Body of pancreas (tissue), 4 donors: ENCODE data around the gene MRPS14.

ENCODE experiments used
- CTCF ChIP-seq, 7 experiments: fragments of 450-650 bp in 4 of 7; fragments of 200-600 bp in 3 of 7; sonication (generic) in 3 of 7; IDR thresholded peaks; one replicate each; pipeline ENCODE4 v1.5.1; 2016 to 2019; ENCODE audit warnings: antibody characterized with exemption in 7 of 7
- POLR2A ChIP-seq, 3 donors: fragments of 450-650 bp; IDR thresholded peaks; one replicate each; pipeline ENCODE4 v1.6.1; 2016; ENCODE audit warnings: antibody characterized with exemption in 3 of 3, mild to moderate bottlenecking in 2 of 3

GRCh38 chr1:174968750-174969244, 54.4 kb downstream of the MRPS14 start:
- TF ChIP-seq POLR2A (IDR thresholded peaks at IDR 0.05) (no peak), CTCF (IDR thresholded peaks at IDR 0.05) (no peak)
